Endothelial cell of umbilical vein (primary cell): ENCODE results near the gene ARSB. TPM values are rescaled to one million over a fixed set of nuclear protein-coding genes. Genes with fewer than 3 reads are reported as not detected.

Experiments
- BruUV-seq: library from RNA; stranded (reverse); fragments of 400-500 nt; replicated peaks from 2 replicates; lab custom pipeline; 2021; lab: Mats Ljungman, UMichigan
- CTCF ChIA-PET: fragments of 300-600, 350-600 bp; sonication (Branson Sonifier 250); formaldehyde crosslinking; loops from one replicate; lab custom pipeline; 2021; ENCODE audit warnings: antibody characterized with exemption, inconsistent platforms; lab: Charles Lee
- POLR2A ChIA-PET: fragments of 300-600, 350-600 bp; sonication (Branson Sonifier 250); formaldehyde crosslinking; loops from one replicate; lab custom pipeline; 2021; ENCODE audit warnings: antibody characterized with exemption, inconsistent platforms; lab: Charles Lee
- DNase-seq: peaks from one replicate; pipeline ENCODE4 v3.0.0-alpha.2; 2011; ENCODE audit warnings: low read depth, low spot score
- FAIRE-seq: peaks from 2 replicates; lab custom pipeline; 2011; peaks lifted over from hg19 to GRCh38; lab: Jason Lieb, UNC
- H2AFZ ChIP-seq: 2 replicates; pipeline ENCODE4 v1.6.0; 2012; ENCODE audit warnings: low read depth, low read length, control low read depth, inconsistent platforms
- H3K27ac ChIP-seq: 2 replicates; pipeline ENCODE4 v1.5.1; 2011; ENCODE audit warnings: low read depth, mild to moderate bottlenecking, control low read depth, low read length, moderate library complexity; ENCODE audit not compliant: insufficient read depth
- H3K27me3 ChIP-seq, 2 experiments: 2 replicates each; pipeline versions ENCODE4 v1.6.0 to v1.6.1; 2011; ENCODE audit warnings: low read length in 2 of 2, mixed read lengths in 1 of 2; ENCODE audit not compliant: control insufficient read depth in 2 of 2, insufficient read depth in 2 of 2
- H3K36me3 ChIP-seq, 2 experiments: 2 replicates in 1 of 2; 3 replicates in 1 of 2; pipeline ENCODE4 v1.5.1; 2011; ENCODE audit warnings: low read length in 2 of 2, mild to moderate bottlenecking in 1 of 2, moderate library complexity in 1 of 2; ENCODE audit not compliant: control insufficient read depth in 2 of 2, insufficient read depth in 2 of 2; ENCODE audit errors: extremely low read depth in 1 of 2
- H3K4me1 ChIP-seq: 3 replicates; pipeline ENCODE4 v1.5.1; 2011; ENCODE audit warnings: mild to moderate bottlenecking, low read length; ENCODE audit not compliant: control insufficient read depth, insufficient read depth; ENCODE audit errors: extremely low read depth
- H3K4me2 ChIP-seq: 2 replicates; pipeline ENCODE4 v1.6.1; 2011; ENCODE audit warnings: low read length, control low read depth, mixed read lengths; ENCODE audit not compliant: insufficient read depth
- H3K4me3 ChIP-seq, 3 experiments: fragments of 200-600 bp in 1 of 3; sonication (generic), shearing (Covaris generic) in 1 of 3; replicated peaks in 1 of 3; 2 replicates each; pipeline ENCODE4 v1.5.1; 2011 to 2016; ENCODE audit warnings: control low read depth in 3 of 3, low read length in 3 of 3, mild to moderate bottlenecking in 2 of 3, inconsistent platforms in 1 of 3, low read depth in 1 of 3, moderate library complexity in 1 of 3; ENCODE audit not compliant: insufficient read depth in 1 of 3
- H3K79me2 ChIP-seq: 2 replicates; pipeline ENCODE4 v1.6.0; 2012; ENCODE audit warnings: low read length, inconsistent platforms; ENCODE audit not compliant: control insufficient read depth, insufficient read depth
- H3K9ac ChIP-seq: replicated peaks from 2 replicates; pipeline ENCODE3; 2011; ENCODE audit warnings: low read length, control low read depth; ENCODE audit not compliant: insufficient read depth; ENCODE audit errors: extremely low read depth
- H3K9me1 ChIP-seq: replicated peaks from 3 replicates; pipeline ENCODE4 v1.6.0; 2011; ENCODE audit warnings: mild to moderate bottlenecking, low read length; ENCODE audit not compliant: control insufficient read depth, insufficient read depth; ENCODE audit errors: extremely low read depth
- H3K9me3 ChIP-seq: replicated peaks from 2 replicates; pipeline ENCODE4 v1.5.1; 2012; ENCODE audit warnings: low read length, inconsistent platforms; ENCODE audit not compliant: control insufficient read depth, insufficient read depth
- H4K20me1 ChIP-seq: replicated peaks from 2 replicates; pipeline ENCODE3; 2011; ENCODE audit warnings: mild to moderate bottlenecking, low read length; ENCODE audit not compliant: control insufficient read depth, insufficient read depth; ENCODE audit errors: extremely low read depth
- CTCF ChIP-seq, 2 donors: IDR thresholded peaks; 1 replicate in 1 of 2; 2 replicates in 1 of 2; pipeline ENCODE4 v1.5.1; 2011; ENCODE audit warnings: low read length in 2 of 2, mild to moderate bottlenecking in 2 of 2, moderate library complexity in 2 of 2, control low read depth in 1 of 2, inconsistent platforms in 1 of 2, low read depth in 1 of 2; ENCODE audit not compliant: insufficient read depth in 1 of 2; ENCODE audit errors: extremely low read depth in 1 of 2
- EZH2 ChIP-seq: IDR thresholded peaks from 2 replicates; pipeline ENCODE4 v1.6.1; 2012; ENCODE audit warnings: borderline replicate concordance, low read depth, mild to moderate bottlenecking, moderate library complexity, low read length, inconsistent platforms; ENCODE audit not compliant: severe bottlenecking
- FOS ChIP-seq: IDR thresholded peaks from 2 replicates; pipeline ENCODE4 v1.6.1; 2011; ENCODE audit warnings: mild to moderate bottlenecking, low read length, moderate library complexity, borderline replicate concordance; ENCODE audit not compliant: insufficient read depth
- GATA2 ChIP-seq: IDR thresholded peaks from 2 replicates; pipeline ENCODE4 v1.7.0; 2011; ENCODE audit warnings: low read depth, mild to moderate bottlenecking, moderate library complexity, mixed read lengths, low read length; ENCODE audit not compliant: insufficient read length, insufficient read depth
- JUN ChIP-seq: IDR thresholded peaks from 2 replicates; pipeline ENCODE4 v1.6.1; 2011; ENCODE audit warnings: borderline replicate concordance, low read depth; ENCODE audit not compliant: insufficient read length, insufficient read depth
- MAX ChIP-seq: IDR thresholded peaks from 2 replicates; pipeline ENCODE4 v1.6.1; 2011; ENCODE audit not compliant: insufficient read depth, insufficient read length
- MYC ChIP-seq: IDR thresholded peaks from one replicate; pipeline ENCODE4 v1.6.1; 2011; ENCODE audit warnings: mild to moderate bottlenecking, low read depth, low read length
- POLR2A ChIP-seq: IDR thresholded peaks from 2 replicates; pipeline ENCODE4 v1.6.1; 2012; ENCODE audit warnings: low read depth, mild to moderate bottlenecking, control low read depth, low read length
- POLR2AphosphoS5 ChIP-seq: IDR thresholded peaks from 2 replicates; pipeline ENCODE4 v1.6.1; 2012; ENCODE audit warnings: low read depth, mild to moderate bottlenecking, control low read depth, low read length, moderate library complexity; ENCODE audit not compliant: insufficient read depth
- dilution Hi-C: fragments of 300-500 bp; cut with MboI; formaldehyde crosslinking; loops from one replicate; pipeline ENCODE4 v1.15.0; 2019; ENCODE audit warnings: low sequenced_read_pairs; ENCODE audit not compliant: extremely low pct_ligation_motif_present
- intact Hi-C: fragments of 100-400 bp; cut with micrococcal nuclease; formaldehyde crosslinking; loops from one replicate; pipeline ENCODE4 v1.10.0; 2022
- polyA plus RNA-seq, 4 experiments: library from polyadenylated mRNA; depleted of rRNA in 3 of 4; stranded (reverse) in 3 of 4; unstranded in 1 of 4; fragments of >200 nt; gene quantifications; 2 replicates each; pipeline versions ENCODE4 v1.2.1 to v1.2.3, GENCODE V29; 2011 to 2012; ENCODE audit warnings: missing spikeins in 1 of 4
- total RNA-seq: library from RNA; stranded (reverse); gene quantifications from 2 replicates; pipeline ENCODE4 v1.2.3, GENCODE V29; 2021

The ARSB gene
- total and polyA plus RNA-seq, 2 donors (not counting 3 experiments of a cell fraction or from before 2014, with no cell fraction given) = 17.2 to 25.8 TPM

GRCh38 chr5:79021753-79022152, 36.6 kb upstream of the ARSB start:
- Histone ChIP-seq H3K4me2 (peak overlapping the region; percentile 60), H2AFZ (peak overlapping the region; percentile 55), H3K36me3 (no peaks in the 10 kb centered on the region), H3K9me1 (no peaks in the 10 kb centered on the region), H3K9me3 (no peaks in the 10 kb centered on the region), H4K20me1 (no peaks in the 10 kb centered on the region), H3K4me3 (no peak overlapping the region), H3K9ac (no peak overlapping the region), H3K27me3 (peaks cover 2 to 14% of the 10 kb centered on the region in 2 experiments), H3K79me2 (no peaks in the 10 kb centered on the region), H3K4me1 (peaks cover 16% of the 10 kb centered on the region), H3K27ac (no peak overlapping the region)
- intact Hi-C loops (loop anchor here (1.0 to 5.0 kb wide), 6 partner anchors 37 to 837 kb away; partner anchors contain the start of gene JMY), dilution Hi-C loops (no loop called here)
- BruUV-seq = no TSS peak
- TF ChIP-seq GATA2 = no peak
- no peak for TF ChIP-seq POLR2A
- TF ChIP-seq FOS = no peak
- no peak for TF ChIP-seq JUN
- TF ChIP-seq MYC = no peak
- no peak for TF ChIP-seq CTCF (IDR thresholded peaks at IDR 0.05; ENCODE audit: extremely low read depth in 1 of 2, insufficient read depth in 1 of 2, low read depth in 1 of 2, low read length in 2 of 2)
- no peak for TF ChIP-seq MAX
- no peak for TF ChIP-seq POLR2AphosphoS5
- no peak for TF ChIP-seq EZH2
- CTCF ChIA-PET = interaction anchor here (0.6 to 13.1 kb wide), 26 partner anchors 8 to 1062 kb away, joined by 3 to 726 read pairs (median 6); partner anchors contain the start of gene ARSB
- FAIRE-seq = no peak
- POLR2A ChIA-PET = no interaction called here
- DNase-seq = no peak
